ENCODE data around the gene TMEM214.

TMEM214 gene

DNA sequence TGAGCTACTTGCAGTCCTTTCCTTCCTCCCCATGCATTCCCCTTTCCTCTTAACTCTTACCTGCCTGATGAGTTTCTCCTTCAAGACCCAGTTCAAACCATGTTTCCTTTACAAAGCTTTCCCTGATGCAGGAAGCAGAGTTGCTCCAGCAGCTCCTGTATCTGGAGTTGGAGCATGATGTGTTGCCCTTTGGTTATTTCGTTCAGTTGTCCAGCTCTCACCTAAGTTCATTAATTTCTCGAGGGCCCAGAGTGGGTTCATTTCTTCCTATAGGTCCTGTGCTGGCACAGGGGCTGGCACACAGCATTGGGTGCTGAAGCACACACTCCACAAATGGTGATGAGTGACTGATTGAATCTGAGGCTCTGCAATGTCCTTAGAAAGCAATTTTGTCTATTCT is 23.0 kb upstream of the TMEM214 start:
- H3K4me3 ChIP-seq (ENCODE audit: low read depth, low read length): no peak overlapping the region

- no peak overlapping the region for H3K4me3 ChIP-seq (ENCODE audit: low read depth, low read length)
Measured at GRCh38 chr2:27010139-27010538, 22.6 kb upstream of the TMEM214 start.

- no peak overlapping the region for H3K4me3 ChIP-seq (ENCODE audit: low read depth, low read length)
Measured at GRCh38 chr2:27013738-27014137, 19.0 kb upstream of the TMEM214 start.

- no peak overlapping the region for H3K4me3 ChIP-seq (ENCODE audit: low read depth, low read length)
Measured at GRCh38 chr2:27014771-27015433, 17.9 kb upstream of the TMEM214 start.

DNA sequence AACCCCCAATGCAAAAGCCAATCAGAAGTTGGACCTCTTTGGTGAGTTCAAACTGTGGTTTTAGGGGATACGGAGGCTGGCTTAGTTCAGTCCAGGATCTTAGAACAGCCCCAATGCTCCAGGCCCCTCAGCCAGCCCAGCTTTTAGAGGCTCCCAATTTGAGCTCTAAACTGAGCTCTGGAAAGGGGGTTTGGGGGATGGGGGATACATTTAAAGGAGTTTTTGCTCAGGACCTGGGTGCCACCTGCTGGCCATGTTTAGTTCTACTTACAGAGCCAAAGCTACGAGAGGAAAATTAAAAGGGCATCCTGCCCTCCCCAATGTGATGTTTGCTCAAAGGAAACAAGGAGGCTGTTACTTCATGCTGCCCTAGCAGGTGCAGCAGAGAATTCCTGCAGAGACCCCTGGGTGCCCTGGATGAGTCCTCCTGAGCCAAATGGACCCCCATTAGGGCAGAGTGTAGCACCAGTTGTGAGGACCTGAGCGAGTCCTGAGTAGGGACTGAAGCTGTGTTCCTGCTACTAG is 15.9 kb upstream of the TMEM214 start:
- no peak overlapping the region for H3K4me3 ChIP-seq (ENCODE audit: low read depth, low read length)

DNA sequence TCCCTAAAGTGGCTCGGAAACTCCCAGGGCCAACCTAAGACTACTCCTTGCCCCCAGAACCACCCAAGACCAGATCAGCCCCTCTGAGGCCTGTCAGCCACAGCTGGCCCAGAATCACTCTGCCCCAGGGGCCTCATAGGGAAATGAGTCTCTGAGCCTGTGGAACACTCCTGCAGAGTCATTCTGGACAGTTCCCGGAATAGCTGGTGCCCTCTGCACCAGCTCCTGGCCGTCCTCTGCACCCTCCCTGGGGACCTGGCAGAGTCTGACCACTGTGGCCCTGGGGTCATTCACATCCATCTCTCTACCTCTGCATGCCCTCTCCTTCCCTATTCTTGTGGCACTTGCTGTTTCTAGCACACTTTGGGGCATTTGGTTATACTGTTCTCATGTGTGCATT is 14.6 kb upstream of the TMEM214 start:
- no peak overlapping the region for H3K4me3 ChIP-seq (ENCODE audit: low read depth, low read length)

DNA sequence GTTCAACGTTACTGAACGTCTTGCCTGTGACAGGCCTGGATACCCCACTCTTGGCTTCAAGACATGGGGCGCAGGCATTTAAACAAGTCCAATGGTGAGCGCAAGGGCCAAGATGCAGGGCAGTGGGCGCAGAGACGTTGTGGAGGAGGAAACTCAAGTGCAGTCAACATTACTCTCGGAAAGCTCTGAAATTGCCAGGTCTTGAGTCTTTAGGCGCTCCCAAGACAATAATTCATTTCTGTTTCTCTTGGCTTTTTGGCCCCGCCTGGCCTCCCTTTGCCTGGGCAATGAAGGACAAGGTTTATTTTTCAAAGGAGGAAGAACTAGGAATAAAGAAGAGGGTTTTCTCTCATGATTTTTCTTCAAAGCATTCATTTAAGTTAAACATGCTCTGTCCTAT is 13.3 kb upstream of the TMEM214 start:
- no peak overlapping the region for H3K4me3 ChIP-seq (ENCODE audit: low read depth, low read length)

- no peak overlapping the region for H3K4me3 ChIP-seq (ENCODE audit: low read depth, low read length)
Measured at GRCh38 chr2:27019931-27020855, 12.6 kb upstream of the TMEM214 start.

DNA sequence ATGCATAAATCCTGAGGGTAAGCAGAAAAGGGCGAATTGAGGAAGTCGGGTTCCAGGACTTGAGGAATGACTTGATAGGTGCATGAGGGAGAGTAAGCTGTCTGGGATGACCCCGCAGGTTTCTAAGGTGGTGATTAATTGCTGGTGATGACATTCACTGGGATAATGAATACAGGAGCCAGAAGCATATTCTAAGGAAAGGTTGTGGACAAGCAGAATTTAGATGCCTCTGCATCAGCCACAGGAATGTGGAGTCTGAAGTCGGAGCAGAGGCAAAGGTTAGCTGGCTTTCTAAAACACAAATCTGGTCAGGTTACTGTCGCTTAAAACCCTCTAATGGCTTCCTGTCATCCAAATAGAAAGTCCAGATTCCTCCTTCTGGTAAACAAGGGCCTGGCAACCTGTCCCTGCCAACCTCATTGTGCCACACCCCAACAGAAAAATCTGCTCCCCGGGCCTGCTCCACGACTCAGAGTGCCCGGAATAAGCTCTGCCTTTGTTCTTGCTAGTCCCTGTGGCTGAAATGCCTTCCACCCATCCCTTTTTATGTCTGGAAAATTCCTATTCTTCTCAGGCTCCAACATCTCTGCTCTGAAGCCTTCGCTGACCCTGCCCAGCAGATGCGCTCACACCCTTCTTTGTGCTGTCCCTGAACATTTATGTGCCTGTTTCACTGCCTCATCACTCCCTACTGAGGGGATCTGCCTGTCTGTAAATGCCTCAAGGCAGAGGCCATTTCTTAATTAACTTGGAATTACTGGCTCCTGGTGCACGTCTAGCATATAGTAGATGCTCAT is 11.3 kb upstream of the TMEM214 start:
- H3K4me3 ChIP-seq (ENCODE audit: low read depth, low read length): no peak overlapping the region

- no peak overlapping the region for H3K4me3 ChIP-seq (ENCODE audit: low read depth, low read length)
Measured at GRCh38 chr2:27023740-27024139, 9.0 kb upstream of the TMEM214 start.

DNA sequence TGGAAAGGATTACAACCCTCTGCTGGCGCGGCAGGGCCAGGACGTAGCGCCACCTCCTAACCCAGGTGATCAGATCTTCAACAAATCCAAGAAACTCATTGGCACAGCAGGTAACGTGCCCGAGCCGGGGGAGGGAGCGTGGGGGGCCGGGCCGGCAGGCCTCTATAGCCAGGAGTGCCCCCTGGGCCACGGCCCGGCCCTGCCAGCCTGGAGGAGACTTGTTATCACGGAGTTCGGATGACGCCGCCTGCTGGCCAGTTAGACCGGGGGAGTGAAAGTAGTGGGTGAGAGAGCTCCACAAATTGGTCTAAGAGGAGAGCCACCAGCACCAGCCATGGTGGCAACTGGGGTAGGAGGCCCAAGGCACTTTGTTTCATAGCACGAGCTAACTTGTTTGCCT is 8.6 kb upstream of the TMEM214 start:
- H3K4me3 ChIP-seq (ENCODE audit: low read depth, low read length): no peak overlapping the region

GRCh38 chr2:27024812-27025211 is 8.0 kb upstream of the TMEM214 start:
- no peak overlapping the region for H3K4me3 ChIP-seq (ENCODE audit: low read depth, low read length)

DNA sequence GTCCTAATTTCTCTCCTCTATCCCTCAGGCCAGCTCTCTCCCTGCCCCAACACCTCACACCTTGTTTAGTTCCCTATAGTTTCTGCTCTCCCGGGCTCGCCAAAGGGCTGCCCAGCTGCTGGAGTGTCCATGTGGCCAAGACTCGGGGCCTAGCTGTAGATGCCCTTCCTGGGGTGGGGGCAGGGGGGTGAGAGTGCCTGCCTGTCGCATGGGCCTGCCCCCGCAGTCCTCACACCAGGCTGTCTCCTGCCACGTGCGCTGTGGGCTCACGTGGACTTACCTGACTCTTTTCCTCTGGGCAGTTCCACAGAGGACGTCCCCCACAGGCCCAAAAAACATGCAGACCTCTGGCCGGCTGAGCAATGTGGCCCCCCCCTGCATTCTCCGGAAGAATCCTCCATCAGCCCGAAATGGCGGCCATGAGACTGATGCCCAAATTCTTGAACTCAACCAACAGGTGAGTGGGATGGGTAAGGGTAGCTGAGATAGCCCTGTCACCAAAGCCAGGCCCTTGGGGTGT is 7.4 kb upstream of the TMEM214 start:
- no peak overlapping the region for H3K4me3 ChIP-seq (ENCODE audit: low read depth, low read length)

DNA sequence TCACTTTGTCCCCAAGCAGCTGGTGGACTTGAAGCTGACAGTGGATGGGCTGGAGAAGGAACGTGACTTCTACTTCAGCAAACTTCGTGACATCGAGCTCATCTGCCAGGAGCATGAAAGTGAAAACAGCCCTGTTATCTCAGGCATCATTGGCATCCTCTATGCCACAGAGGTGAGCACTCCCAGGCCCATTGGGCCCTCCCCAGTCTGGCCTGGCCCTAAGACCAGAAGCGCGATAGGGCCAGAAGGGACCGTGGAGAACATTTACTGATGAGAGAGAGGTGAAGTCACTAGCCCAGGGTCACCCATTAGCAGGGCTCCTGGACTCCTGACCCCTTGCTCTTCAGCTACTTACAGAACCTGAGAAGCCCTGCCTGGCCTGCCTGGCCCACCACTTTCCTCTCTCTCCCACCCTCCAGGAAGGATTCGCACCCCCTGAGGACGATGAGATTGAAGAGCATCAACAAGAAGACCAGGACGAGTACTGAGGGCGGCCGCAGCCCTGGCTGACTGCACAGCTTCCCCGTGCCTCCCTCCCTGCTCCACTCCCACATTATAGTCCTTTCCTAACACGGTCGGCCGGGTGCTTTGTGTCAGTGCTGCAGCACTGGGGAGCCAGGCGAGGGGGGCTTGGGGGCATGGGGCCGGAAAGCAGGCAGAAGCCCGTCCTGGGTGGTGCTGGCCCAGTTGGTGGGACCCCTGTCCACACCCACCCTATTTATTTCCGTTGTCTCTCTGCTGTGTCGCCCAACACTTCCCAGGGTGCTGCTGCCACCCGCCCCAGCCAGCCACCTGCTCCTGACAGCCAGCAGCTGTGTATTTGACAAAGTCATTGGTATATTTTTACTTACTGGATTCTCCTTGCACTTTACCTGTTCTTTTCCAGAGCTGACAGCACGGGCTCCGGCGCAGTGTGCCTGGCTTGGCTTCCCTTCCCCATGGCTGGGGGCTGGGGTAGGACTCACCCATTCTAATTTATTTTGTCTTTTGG is 6.6 kb upstream of the TMEM214 start:
- no peak overlapping the region for H3K4me3 ChIP-seq (ENCODE audit: low read depth, low read length)

DNA sequence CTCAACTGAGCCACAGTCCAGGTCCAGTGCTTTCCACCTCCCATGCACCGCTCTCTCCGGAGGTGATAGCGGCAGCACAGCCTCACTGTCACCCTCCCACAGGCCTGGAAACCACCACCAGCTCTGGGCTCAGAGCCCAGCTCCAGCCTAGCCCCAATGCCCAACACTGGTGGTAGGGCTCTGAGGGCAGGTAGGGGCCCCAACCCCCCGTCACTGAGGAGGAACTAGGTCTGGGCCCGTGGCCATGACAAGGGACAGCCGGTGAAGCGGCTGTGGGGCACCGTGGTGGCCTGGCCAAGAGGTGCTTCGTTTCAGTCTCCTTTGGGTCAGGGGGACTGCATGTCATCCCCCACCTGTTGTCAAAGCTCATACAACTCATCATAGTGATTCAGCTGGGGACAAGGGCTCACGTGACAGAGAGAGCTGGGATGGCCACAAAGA is 5.5 kb upstream of the TMEM214 start:
- no peak overlapping the region for H3K4me3 ChIP-seq (ENCODE audit: low read depth, low read length)

DNA sequence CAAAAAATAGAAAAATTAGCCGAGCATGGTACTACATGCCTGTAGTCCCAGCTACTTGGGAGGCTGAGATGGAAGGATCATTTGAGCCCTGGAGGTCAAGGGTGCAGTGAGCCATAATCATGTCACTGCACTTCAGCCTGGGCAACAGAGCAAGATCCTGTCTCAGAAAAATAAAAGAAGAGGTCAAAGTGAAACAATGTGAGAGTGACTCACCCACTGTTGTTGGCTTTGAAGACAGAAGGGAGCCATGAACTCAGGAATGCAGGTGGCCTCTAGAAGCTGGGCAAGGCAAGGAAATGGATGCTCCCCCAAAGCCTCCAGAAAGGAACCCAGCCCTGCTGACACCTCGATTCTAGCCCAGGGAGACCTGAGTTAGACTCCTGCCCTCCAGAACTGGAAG is 3.7 kb upstream of the TMEM214 start:
- no peak overlapping the region for H3K4me3 ChIP-seq (ENCODE audit: low read depth, low read length)

DNA sequence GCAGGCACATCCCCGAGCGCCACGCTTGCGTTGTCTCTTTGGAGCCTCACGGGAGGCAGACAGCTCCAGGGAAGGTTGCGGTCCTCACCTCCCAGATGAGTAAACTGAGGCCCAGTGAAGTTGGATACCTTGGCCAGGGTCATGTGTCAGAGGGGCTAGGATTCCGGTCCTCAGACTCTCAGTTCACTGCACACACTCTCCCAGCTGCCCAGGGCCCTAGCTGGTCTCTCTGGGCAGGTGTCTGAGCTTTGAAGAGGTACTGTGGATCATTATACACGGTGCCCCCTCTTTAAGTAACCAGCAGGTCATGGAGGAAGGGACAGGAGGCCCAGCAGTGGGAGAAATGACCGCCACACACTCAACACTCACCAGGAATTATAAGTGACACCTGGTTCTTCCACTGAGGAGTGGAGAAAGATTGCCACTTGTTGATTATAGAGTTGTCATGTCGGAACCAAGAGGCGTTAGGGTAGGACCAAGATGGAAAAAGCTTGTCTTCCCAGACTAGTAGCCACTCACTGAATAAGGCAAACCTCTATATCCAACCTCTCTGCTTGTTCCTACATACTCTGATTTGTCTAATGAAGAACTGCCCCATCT is 588 bp downstream of the TMEM214 start:
- peak overlapping the region; percentile 71 for H3K4me3 ChIP-seq (ENCODE audit: low read depth, low read length)

GRCh38 chr2:27038012-27038411 is 5.2 kb downstream of the TMEM214 start:
- no peak overlapping the region for H3K4me3 ChIP-seq (ENCODE audit: low read depth, low read length)

GRCh38 chr2:27038631-27039339 is 6.0 kb downstream of the TMEM214 start:
- H3K4me3 ChIP-seq (ENCODE audit: low read depth, low read length): no peak overlapping the region
